Measurements from ENCODE around the gene HPSE2. TPM values are rescaled to one million over a fixed set of nuclear protein-coding genes. Genes with fewer than 3 reads are reported as not detected.

Gene HPSE2
- total and polyA plus RNA-seq, 2 of the 13 experiments (the other 11 are each of a cell fraction or from before 2014, with no cell fraction given), result 0.01 TPM; not detected in 1

- TF ChIP-seq POGK (CRISPR knock-in tag; conservative IDR thresholded peaks at IDR 0.05), result no peak
- no peak for TF ChIP-seq HMG20B (CRISPR knock-in tag; conservative IDR thresholded peaks at IDR 0.05)
- no peak for TF ChIP-seq KIAA2018 (CRISPR knock-in tag; IDR thresholded peaks at IDR 0.05; ENCODE audit: borderline replicate concordance)
Observed at GRCh38 chr10:98919899-98920298, 315.8 kb downstream of the HPSE2 start (continued).
